Measurements from ENCODE around the gene CD80.
A peak's percentile ranks its signal among the peaks of the same experiment; 100 is the strongest.
"Not testable (repeated sequence)": the region's sequence is repeated elsewhere in the genome, so short reads cannot be mapped to it uniquely, and the experiment has no call there.

The CD80 gene

GRCh38 chr3:119580067-119580760 is 20.8 kb upstream of the CD80 start:
- no peak for DNase-seq

GRCh38 chr3:119579366-119580066 is 20.1 kb upstream of the CD80 start, which contains the start of gene ADPRH:
Gene ADPRH (plus strand): TSS chr3:119579492. CDS start chr3:119582170, 2,678 bp downstream.
- peak; percentile 61 for DNase-seq

GRCh38 chr3:119575507-119575906 is 16.1 kb upstream of the CD80 start:
- DNase-seq, result no peak

GRCh38 chr3:119571688-119572087 is 12.3 kb upstream of the CD80 start:
- no peak for DNase-seq

GRCh38 chr3:119571230-119571629 is 11.8 kb upstream of the CD80 start:
- no peak for DNase-seq

GRCh38 chr3:119570229-119570628 is 10.8 kb upstream of the CD80 start:
- no peak for DNase-seq

- DNase-seq, result no peak
Measured at GRCh38 chr3:119569156-119569555, 9.7 kb upstream of the CD80 start.

- DNase-seq, result not testable (repeated sequence)
Measured at GRCh38 chr3:119563334-119563733, 3.9 kb upstream of the CD80 start.

GRCh38 chr3:119562307-119562961 is 3.0 kb upstream of the CD80 start:
- peak; percentile 60 for DNase-seq

- DNase-seq, result no peak
Measured at GRCh38 chr3:119560160-119560559, 746 bp upstream of the CD80 start.

GRCh38 chr3:119558626-119559317 is 642 bp downstream of the CD80 start:
- no peak for DNase-seq

GRCh38 chr3:119557877-119558269 is 1.5 kb downstream of the CD80 start:
- no peak for DNase-seq

GRCh38 chr3:119557192-119557876 is 2.1 kb downstream of the CD80 start:
- no peak for DNase-seq

GRCh38 chr3:119555929-119556328 is 3.5 kb downstream of the CD80 start:
- no peak for DNase-seq

GRCh38 chr3:119555309-119555735 is 4.1 kb downstream of the CD80 start:
- DNase-seq, result no peak

- DNase-seq, result no peak
Measured at GRCh38 chr3:119553823-119554415, 5.5 kb downstream of the CD80 start.

- DNase-seq, result not testable (repeated sequence)
Measured at GRCh38 chr3:119552928-119553327, 6.5 kb downstream of the CD80 start.

GRCh38 chr3:119551598-119551997 is 7.8 kb downstream of the CD80 start:
- DNase-seq, result no peak

- no peak for DNase-seq
Measured at GRCh38 chr3:119550192-119550910, 9.1 kb downstream of the CD80 start.

- DNase-seq, result no peak
Measured at GRCh38 chr3:119548341-119548740, 11.1 kb downstream of the CD80 start.

GRCh38 chr3:119547227-119547626 is 12.2 kb downstream of the CD80 start:
- no peak for DNase-seq

- DNase-seq, result no peak
Measured at GRCh38 chr3:119543147-119543546, 16.3 kb downstream of the CD80 start.
